Fibroblast of skin of left quadriceps (primary cell): ENCODE measurements around the gene RASEF.
"Not testable (repeated sequence)": the region's sequence is repeated elsewhere in the genome, so short reads cannot be mapped to it uniquely, and the experiment has no call there.

Experiments
- DNase-seq, 2 experiments: peaks; one replicate each; pipeline ENCODE4 v3.0.0-alpha.2; 2013; ENCODE audit warnings: low read depth in 2 of 2

RASEF gene

GRCh38 chr9:83062651-83063527 lies at the start of gene RASEF:
TSS of gene RASEF (minus strand) at chr9:83063142. CDS start at chr9:83062867, 275 bp downstream.
- DNase-seq, result no peak

GRCh38 chr9:83111169-83111568 lies 48.2 kb upstream of the RASEF start:
- DNase-seq, result no peak

GRCh38 chr9:83109296-83109695 lies 46.4 kb upstream of the RASEF start:
- no peak for DNase-seq

GRCh38 chr9:83108208-83108607 lies 45.3 kb upstream of the RASEF start:
- DNase-seq, result no peak

GRCh38 chr9:83106772-83107171 lies 43.8 kb upstream of the RASEF start:
- no peak for DNase-seq

DNA sequence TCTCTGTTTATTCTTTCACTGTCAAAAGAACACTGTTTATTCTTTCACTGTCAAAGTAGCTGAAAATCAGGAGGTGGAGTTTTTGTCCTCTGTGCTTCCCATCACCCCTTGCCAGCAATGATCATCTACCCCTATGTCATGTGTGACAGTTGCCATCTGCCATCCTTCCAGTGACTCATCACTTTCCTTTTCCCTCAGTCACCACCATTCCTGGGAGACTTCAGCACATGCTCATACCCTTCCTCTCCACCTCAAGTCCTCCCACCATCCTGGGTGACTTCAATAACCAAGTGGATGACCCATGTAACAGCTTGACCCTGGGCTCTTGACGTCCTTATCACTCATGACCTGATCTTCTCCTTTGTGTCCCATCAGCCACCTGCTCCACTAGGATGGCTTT lies 43.3 kb upstream of the RASEF start:
- DNase-seq, result no peak

DNA sequence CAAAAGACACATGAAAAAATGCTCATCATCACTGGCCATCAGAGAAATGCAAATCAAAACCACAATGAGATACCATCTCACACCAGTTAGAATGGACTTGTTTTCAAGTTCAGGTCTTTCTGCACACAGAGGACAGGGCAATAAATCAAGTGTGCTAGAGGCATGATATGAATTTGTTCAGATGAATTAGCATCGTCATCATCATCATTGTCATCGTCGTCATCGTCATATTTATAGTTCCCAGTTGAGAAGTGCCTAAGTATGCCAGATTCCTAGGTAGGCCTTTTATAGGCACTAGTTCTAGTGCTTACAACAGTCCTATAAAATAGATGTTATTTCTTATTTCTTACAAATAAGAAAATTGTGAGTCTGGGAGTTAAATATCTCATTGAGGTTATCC lies 34.7 kb upstream of the RASEF start:
- DNase-seq, result no peak

DNA sequence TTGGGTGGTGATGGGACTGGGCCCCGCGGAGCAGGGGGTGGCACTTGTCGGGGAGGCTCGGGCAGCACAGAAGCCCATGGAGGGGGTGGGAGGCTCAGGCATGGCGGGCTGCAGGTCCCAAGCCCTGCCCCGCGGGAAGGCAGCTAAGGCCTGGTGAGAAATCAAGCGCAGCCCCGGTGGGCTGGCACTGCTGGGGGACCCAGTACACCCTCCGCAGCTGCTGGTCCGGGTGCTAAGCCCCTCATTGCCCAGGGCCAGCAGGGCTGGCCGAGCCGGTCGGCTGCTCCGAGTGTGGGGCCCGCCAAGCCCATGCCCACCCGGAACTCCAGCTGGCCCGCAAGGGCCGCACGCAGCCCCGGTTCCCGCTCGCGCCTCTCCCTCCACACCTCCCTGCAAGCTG lies 30.4 kb upstream of the RASEF start:
- not testable (repeated sequence) for DNase-seq

GRCh38 chr9:83081846-83082245 lies 18.9 kb upstream of the RASEF start:
- DNase-seq, result no peak

DNA sequence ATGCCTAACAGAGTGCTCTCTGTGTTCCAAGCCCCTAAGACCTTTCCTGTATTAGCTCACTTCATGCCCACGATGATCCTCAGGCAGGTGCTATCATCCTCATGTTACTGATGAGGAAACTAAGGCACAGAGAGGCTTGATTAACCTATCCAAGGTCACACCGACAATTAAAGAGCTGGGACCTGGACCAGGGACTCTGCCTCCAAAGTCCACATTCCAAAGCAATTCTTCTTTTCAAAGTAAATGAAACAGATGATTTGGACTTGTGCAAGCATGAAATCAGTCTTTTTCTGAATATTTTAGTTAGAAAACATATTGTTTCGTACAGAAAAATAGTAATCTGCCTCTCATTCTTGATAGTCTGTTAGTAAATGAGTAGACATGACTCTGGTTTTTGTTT lies 18.1 kb upstream of the RASEF start:
- no peak for DNase-seq

DNA sequence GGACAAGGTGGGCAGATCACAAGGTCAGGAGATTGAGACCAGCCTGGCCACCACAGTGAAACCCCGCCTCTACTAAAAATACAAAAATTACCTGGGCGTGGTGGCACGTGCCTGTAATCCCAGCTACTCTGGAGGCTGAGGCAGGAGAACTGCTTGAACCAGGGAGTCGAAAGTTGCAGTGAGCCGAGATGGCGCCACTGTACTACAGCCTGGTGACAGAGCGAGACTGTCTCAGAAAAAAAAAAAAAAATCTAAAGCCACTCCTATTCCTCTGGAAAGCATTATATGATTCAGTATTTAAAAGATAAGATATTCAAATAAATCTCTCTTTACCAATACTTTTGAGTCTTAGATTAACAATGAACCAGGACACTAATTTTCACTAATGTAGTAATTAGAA lies 13.0 kb upstream of the RASEF start:
- not testable (repeated sequence) for DNase-seq

DNA sequence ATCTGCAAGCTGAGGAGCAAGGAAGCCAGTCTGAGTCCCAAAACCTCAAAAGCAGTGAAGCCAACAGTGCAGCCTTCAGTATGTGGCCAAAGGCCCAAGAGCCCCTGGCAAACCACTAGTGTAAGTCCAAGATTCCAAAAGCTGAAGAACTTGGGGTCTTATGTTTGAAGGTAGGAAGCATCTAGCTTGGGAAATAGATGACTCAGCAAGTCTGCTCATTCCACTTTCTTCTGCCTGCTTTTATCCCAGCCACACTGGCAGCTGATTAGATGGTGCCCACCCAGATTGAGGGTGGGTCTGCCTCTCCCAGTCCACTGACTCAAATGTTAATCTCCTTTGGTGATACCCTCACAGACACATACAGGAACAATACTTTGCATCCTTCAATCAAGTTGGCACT lies 9.6 kb upstream of the RASEF start:
- DNase-seq, result not testable (repeated sequence)

DNA sequence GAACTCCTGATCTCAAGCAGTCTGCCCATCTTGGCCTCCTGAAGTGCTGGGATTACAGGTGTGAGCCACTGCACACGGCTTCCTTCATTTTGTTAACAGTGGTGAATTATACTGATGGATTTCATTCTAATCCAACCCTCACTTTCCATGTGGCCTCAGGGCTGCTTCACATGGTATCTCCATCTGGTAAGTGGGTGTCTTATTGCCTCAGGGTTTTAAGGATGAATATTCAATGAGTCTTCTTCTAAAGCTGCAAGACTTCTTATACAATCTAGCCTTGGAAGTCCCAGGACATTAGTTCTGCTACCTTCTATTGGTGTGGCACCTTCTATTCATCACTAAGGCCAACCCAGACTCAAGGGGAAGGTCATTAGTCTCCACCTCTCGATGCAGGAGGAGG lies 8.7 kb upstream of the RASEF start:
- no peak for DNase-seq

- DNase-seq, result peak; percentile 66 to 72
These were observed 7.3 kb upstream of the RASEF start for GRCh38 chr9:83070261-83070660.

- DNase-seq, result no peak
These were observed 6.7 kb upstream of the RASEF start for GRCh38 chr9:83069651-83070050.

GRCh38 chr9:83068414-83068813 lies 5.5 kb upstream of the RASEF start:
- DNase-seq, result no peak

DNA sequence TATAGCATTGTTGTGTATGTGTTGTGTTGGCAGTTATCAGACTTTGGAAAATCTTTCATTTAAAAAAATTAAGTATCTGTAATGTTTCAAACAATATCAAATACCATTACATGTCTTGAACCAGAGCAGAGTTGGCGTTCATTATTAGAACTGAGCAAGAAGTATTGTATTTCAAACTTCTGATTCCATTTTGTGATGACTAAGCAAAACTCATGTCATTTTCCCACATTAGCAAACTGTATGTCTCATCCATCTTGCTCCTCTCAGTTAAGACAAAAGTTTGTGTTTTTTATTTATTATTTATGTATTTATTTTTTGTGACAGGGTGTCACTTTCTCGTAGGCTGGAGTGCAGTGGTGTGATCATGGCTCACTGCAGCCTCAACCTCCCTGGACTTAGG lies 4.6 kb upstream of the RASEF start:
- no peak for DNase-seq

- peak; percentile 68 to 71 for DNase-seq
These were observed 3.8 kb upstream of the RASEF start for GRCh38 chr9:83066771-83067170.

DNA sequence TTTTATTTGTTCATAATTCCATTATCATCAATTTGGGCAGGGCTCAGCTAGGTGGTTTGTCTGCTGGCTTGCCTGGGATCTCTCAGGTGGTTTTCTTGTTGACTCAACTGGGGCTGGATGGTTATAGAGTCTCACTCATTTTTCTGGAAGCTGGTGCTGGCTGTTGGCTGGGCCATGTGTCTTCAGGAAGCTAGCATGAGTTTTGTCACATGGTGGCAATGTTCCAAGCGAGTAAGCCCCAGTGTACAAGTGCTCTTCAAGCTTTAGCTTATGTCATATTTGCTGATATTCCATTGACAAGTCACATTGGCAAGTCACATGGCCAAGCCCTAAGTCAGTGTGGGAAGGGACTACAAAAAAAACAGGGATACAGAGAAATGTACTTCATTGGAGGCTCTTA lies 2.3 kb upstream of the RASEF start:
- DNase-seq, result no peak

GRCh38 chr9:83061990-83062650 lies 822 bp downstream of the RASEF start:
- DNase-seq, result peak in 1 of 2 experiments; percentile 9

GRCh38 chr9:83061036-83061435 lies 1.9 kb downstream of the RASEF start:
- DNase-seq, result no peak

- no peak for DNase-seq
These were observed 2.4 kb downstream of the RASEF start for GRCh38 chr9:83060556-83060955.

DNA sequence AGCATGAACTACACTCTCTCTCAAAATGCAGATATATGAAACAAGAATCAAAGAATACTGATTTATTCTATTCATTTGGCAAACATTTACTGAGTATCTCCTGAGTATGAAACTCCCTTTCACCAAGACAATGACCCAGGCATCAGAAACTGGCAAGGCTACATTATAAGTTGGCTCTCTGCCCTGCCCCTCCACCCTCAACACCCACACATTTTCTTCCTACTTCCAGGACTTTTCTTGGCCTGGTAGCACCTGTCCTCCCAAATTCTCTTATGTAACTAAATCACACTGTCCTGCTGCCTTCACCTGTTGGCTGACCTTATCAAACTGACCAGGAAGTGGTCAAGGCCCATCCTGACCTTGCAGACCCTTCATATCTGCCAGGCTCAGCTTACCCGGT lies 3.5 kb downstream of the RASEF start:
- no peak for DNase-seq
